Measurements from ENCODE around the gene SKAP2. TPM values are rescaled to one million over a fixed set of nuclear protein-coding genes. Genes with fewer than 3 reads are reported as not detected.

SKAP2 gene
- total RNA-seq, 6 donors from 2014 or later: 21.7 to 57.2 (median 32.6) TPM

DNA sequence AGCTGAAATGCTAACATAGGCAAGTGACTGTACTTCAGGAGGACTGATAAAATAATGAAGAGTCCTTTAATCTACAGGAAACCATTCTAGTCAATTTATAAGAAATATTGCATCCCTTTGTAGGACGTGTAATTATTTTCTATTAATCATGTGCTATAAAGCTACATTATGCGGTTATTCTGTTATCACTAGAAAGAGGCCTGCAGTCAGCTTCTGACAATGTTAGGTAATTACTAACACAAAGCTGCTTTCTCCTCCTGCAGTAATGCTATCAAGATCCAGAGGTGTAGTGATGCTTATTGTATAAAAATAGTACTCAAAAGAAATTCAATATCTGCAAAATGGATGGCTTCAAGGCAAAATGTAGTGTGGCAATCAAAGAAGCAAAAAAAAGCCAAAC, 191.1 kb downstream of the SKAP2 start:
- DNase-seq (no peak), ATAC-seq (ENCODE audit: low FRiP score in 2 of 2) (no peak)
- no peaks in the 10 kb centered on the region for H3K4me1 ChIP-seq
- TF ChIP-seq, protein P1, sequence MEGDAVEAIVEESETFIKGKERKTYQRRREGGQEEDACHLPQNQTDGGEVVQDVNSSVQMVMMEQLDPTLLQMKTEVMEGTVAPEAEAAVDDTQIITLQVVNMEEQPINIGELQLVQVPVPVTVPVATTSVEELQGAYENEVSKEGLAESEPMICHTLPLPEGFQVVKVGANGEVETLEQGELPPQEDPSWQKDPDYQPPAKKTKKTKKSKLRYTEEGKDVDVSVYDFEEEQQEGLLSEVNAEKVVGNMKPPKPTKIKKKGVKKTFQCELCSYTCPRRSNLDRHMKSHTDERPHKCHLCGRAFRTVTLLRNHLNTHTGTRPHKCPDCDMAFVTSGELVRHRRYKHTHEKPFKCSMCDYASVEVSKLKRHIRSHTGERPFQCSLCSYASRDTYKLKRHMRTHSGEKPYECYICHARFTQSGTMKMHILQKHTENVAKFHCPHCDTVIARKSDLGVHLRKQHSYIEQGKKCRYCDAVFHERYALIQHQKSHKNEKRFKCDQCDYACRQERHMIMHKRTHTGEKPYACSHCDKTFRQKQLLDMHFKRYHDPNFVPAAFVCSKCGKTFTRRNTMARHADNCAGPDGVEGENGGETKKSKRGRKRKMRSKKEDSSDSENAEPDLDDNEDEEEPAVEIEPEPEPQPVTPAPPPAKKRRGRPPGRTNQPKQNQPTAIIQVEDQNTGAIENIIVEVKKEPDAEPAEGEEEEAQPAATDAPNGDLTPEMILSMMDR (IDR thresholded peaks at IDR 0.05): no peak
- no peak for TF ChIP-seq POLR2AphosphoS5 (IDR thresholded peaks at IDR 0.05)
- no peak for TF ChIP-seq POLR2A (IDR thresholded peaks at IDR 0.05)
- no peak for TF ChIP-seq EP300 (IDR thresholded peaks at IDR 0.05)
- 59 to 65% methylated on average over 2 of the region's 2 CpGs for WGBS, 2 donors
- H3K27ac ChIP-seq: no peak overlapping the region
- H3K4me3 ChIP-seq: no peak overlapping the region
- no peaks in the 10 kb centered on the region for H3K9me3 ChIP-seq
- no peaks in the 10 kb centered on the region for H3K27me3 ChIP-seq
- no peaks in the 10 kb centered on the region for H3K36me3 ChIP-seq

DNA sequence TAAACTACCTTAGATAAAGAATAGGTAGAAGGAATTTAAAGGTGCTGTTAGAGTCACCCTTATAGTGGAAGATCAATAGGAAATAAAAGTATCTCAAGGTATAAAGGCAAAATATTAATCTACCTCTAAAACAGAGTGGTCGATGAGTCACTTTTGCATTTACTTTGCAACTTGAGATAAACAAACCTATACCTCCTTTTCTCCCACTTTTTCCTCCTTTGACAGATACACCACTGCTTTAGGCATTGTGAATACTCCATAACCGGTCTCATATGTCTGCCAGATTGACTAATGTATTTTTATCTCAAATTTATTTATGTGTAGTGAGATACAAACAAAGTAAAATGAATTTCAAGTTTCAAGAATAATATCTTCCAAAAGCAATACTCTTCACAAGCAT, 193.5 kb downstream of the SKAP2 start:
- no peaks in the 10 kb centered on the region for H3K27me3 ChIP-seq
- no peaks in the 10 kb centered on the region for H3K9me3 ChIP-seq
- ATAC-seq (ENCODE audit: low FRiP score in 2 of 2): no peak
- H3K4me3 ChIP-seq: no peak overlapping the region
- no peak overlapping the region for H3K27ac ChIP-seq
- no peak for DNase-seq
- TF ChIP-seq EP300 (IDR thresholded peaks at IDR 0.05) (no peak), POLR2A (IDR thresholded peaks at IDR 0.05) (no peak), POLR2AphosphoS5 (IDR thresholded peaks at IDR 0.05) (no peak)
- TF ChIP-seq, protein P1 (IDR thresholded peaks at IDR 0.05): no peak
- 75 to 76% methylated on average over 2 of the region's 2 CpGs for WGBS, 2 donors
- H3K4me1 ChIP-seq: peaks cover 0 to 4% (median 2%) of the 10 kb centered on the region in 4 donors
- no peaks in the 10 kb centered on the region for H3K36me3 ChIP-seq

DNA sequence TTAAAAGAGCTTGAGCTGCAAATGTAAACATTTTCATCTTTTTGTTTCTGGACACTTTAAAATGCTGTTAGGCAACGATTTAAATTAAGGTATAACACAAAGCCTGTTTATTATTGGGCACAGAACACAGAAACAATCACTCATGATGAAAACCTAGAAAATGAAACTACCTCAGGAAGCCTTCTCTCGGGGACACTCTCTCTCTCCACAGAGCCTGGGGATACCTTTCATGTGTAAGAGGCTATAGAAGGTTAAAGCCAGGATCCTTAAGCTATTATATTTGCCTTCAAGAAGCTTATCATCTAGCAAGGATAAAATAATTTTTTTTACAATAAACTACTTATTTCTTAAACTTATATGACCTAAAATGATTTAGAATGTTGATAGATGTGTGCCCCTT, 194.1 kb downstream of the SKAP2 start:
- H3K27me3 ChIP-seq: no peaks in the 10 kb centered on the region
- no peaks in the 10 kb centered on the region for H3K36me3 ChIP-seq
- 24 to 35% methylated on average over 2 of the region's 2 CpGs for WGBS, 2 donors
- DNase-seq: no peak
- H3K4me1 ChIP-seq: peaks cover 0 to 6% (median 3%) of the 10 kb centered on the region in 4 donors
- no peaks in the 10 kb centered on the region for H3K9me3 ChIP-seq
- H3K27ac ChIP-seq: no peak overlapping the region
- H3K4me3 ChIP-seq: no peak overlapping the region
- ATAC-seq (ENCODE audit: low FRiP score in 2 of 2): no peak
- TF ChIP-seq, protein P1 (IDR thresholded peaks at IDR 0.05): no peak
- TF ChIP-seq POLR2AphosphoS5 (IDR thresholded peaks at IDR 0.05) (no peak), EP300 (IDR thresholded peaks at IDR 0.05) (no peak), POLR2A (IDR thresholded peaks at IDR 0.05) (no peak)

DNA sequence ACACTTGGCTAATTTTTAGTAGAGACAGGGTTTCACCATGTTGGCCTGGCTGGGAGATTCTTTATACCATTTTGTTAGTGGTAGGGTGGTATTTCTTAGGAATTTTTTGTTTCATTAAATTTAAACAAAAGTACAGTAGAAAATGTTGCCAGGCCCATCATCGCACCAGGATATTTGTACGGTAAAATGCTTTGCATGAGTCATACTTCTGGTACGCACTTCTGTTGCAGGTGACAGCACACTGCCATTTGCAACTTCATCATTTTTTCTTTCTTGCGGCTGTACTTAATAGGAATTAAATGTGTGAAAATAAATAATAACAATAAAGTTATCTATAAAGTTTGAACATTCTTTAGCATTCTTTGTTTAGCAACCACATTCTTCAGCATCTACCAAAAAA, 195.6 kb downstream of the SKAP2 start:
- DNase-seq: no peak
- H3K4me3 ChIP-seq: no peak overlapping the region
- H3K4me1 ChIP-seq: peaks cover 0 to 9% (median 8%) of the 10 kb centered on the region in 4 donors
- ATAC-seq (ENCODE audit: low FRiP score in 2 of 2): no peak
- no peaks in the 10 kb centered on the region for H3K27me3 ChIP-seq
- H3K27ac ChIP-seq: no peak overlapping the region
- TF ChIP-seq, protein P1 (IDR thresholded peaks at IDR 0.05): no peak
- no peak for TF ChIP-seq POLR2AphosphoS5 (IDR thresholded peaks at IDR 0.05)
- TF ChIP-seq EP300 (IDR thresholded peaks at IDR 0.05): no peak
- TF ChIP-seq POLR2A (IDR thresholded peaks at IDR 0.05): no peak
- WGBS, 2 donors: 91% methylated on average over 4 of the region's 4 CpGs
- H3K36me3 ChIP-seq: no peaks in the 10 kb centered on the region
- no peaks in the 10 kb centered on the region for H3K9me3 ChIP-seq

DNA sequence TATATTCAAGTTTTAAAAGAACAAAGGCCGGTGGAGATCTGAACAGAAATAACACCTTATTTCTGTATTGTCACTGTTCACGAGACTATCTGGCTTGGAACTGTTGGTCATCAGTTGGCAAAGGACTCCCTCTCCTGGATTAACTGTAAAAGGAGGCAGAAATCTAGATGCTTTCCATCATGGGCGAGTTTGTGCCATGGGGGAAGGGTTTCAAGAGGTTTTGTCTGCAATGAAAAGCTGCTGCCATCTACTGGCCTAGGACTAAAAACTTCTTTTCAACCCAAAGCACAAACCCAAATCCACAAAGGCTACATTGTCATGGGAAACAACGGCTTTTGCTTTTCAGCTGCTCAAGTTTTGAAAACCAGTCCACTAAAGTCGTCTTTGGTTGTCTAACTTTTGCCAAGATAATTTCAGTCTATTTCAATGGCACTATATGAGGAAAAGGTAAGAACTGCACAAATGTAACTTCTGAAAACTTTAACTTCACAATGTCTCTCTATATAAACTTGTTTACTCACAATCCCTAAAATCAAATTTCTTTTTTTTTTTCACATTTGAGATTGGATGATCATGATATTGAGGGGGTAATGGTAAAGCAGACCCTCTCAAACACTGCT, 196.8 kb downstream of the SKAP2 start:
- TF ChIP-seq EP300 (IDR thresholded peaks at IDR 0.05) (no peak), POLR2AphosphoS5 (IDR thresholded peaks at IDR 0.05) (no peak)
- TF ChIP-seq, protein P1 (IDR thresholded peaks at IDR 0.05): peak; percentile 62 to 89 (median 75)
- no peaks in the 10 kb centered on the region for H3K9me3 ChIP-seq
- ATAC-seq (ENCODE audit: low FRiP score in 2 of 2): peak; percentile 73 to 89
- H3K4me3 ChIP-seq: no peak overlapping the region
- DNase-seq: peak in 1 of 2 donors; percentile 67
- H3K4me1 ChIP-seq: peaks cover 0 to 9% (median 8%) of the 10 kb centered on the region in 4 donors
- H3K36me3 ChIP-seq: no peaks in the 10 kb centered on the region
- H3K27ac ChIP-seq: no peak overlapping the region
- H3K27me3 ChIP-seq: no peaks in the 10 kb centered on the region
- 4 to 8% methylated on average over 5 of the region's 5 CpGs for WGBS, 2 donors
